Gastrocnemius medialis (tissue), 4 donors: Measurements from ENCODE around the gene CNIH3. TPM values are rescaled to one million over a fixed set of nuclear protein-coding genes. Genes with fewer than 3 reads are reported as not detected.
"Not testable (repeated sequence)": the region's sequence is repeated elsewhere in the genome, so short reads cannot be mapped to it uniquely, and the experiment has no call there.

Source experiments
- ATAC-seq, 2 donors: fragments of 150-250 bp; one replicate each; pipeline ENCODE4 v1.9.1; 2016
- DNase-seq, 2 donors: peaks; one replicate each; pipeline ENCODE4 v3.0.0-alpha.2; 2019
- H3K27ac ChIP-seq, 4 donors: fragments of 200-600 bp; sonication (generic); 1 replicate in 1 of 4; 2 replicates in 3 of 4; pipeline ENCODE4 v1.5.1; 2016 to 2018; ENCODE audit warnings: mild to moderate bottlenecking in 2 of 4, moderate library complexity in 1 of 4
- H3K27me3 ChIP-seq, 3 donors: fragments of 200-600 bp; sonication (generic) in 2 of 3; 1 replicate in 1 of 3; 2 replicates in 2 of 3; pipeline versions ENCODE4 v1.5.1 to v1.6.0; 2016 to 2019; ENCODE audit warnings: mild to moderate bottlenecking in 1 of 3, moderate library complexity in 1 of 3
- H3K36me3 ChIP-seq, 2 donors: fragments of 200-600 bp; sonication (generic) in 1 of 2; one replicate each; pipeline ENCODE4 v1.5.1; 2017 to 2018
- H3K4me1 ChIP-seq, 2 donors: fragments of 200-600 bp; sonication (generic) in 1 of 2; one replicate each; pipeline ENCODE4 v1.5.1; 2016 to 2017; ENCODE audit warnings: mild to moderate bottlenecking in 2 of 2
- H3K4me3 ChIP-seq, 4 donors: fragments of 200-600 bp; sonication (generic) in 3 of 4; 1 replicate in 1 of 4; 2 replicates in 3 of 4; pipeline ENCODE4 v1.5.1; 2016 to 2019; ENCODE audit warnings: mild to moderate bottlenecking in 2 of 4
- H3K9me3 ChIP-seq, 3 donors: fragments of 200-600 bp; sonication (generic) in 2 of 3; 1 replicate in 1 of 3; 2 replicates in 2 of 3; pipeline ENCODE4 v1.5.1; 2016 to 2019
- POLR2A ChIP-seq, 2 donors: fragments of 450-650 bp; IDR thresholded peaks; one replicate each; pipeline ENCODE4 v1.6.1; 2017; ENCODE audit warnings: antibody characterized with exemption in 2 of 2, mild to moderate bottlenecking in 2 of 2, moderate library complexity in 2 of 2
- in situ Hi-C, 4 donors: fragments of 200-750 bp; cut with MboI; loops; one replicate each; pipeline versions ENCODE4 v1.15.0 to v1.8.0; 2017; ENCODE audit warnings: low sequenced_read_pairs in 4 of 4
- intact Hi-C: fragments of 100-400 bp; cut with DNase I; formaldehyde crosslinking; loops from one replicate; pipeline ENCODE4 v1.15.1; 2023; ENCODE audit warnings: low total_unique reads
- total RNA-seq, 4 donors: library from RNA; depleted of rRNA; stranded (reverse); fragments of >200 nt; gene quantifications; one replicate each; pipeline versions ENCODE4 v1.1.0 to v1.2.3, GENCODE V29; 2016
- TF ChIP-seq, protein P1 (sequence below), 5 experiments: fragments of 450-650 bp in 3 of 5; fragments of 200-600 bp in 2 of 5; sonication (generic) in 2 of 5; IDR thresholded peaks in 4 of 5; conservative IDR thresholded peaks in 1 of 5; 1 replicate in 4 of 5; 2 replicates in 1 of 5; pipeline ENCODE4 v1.5.1; 2016 to 2019; ENCODE audit warnings: antibody characterized with exemption in 5 of 5, mild to moderate bottlenecking in 3 of 5, moderate library complexity in 3 of 5

Gene CNIH3
- total RNA-seq, 4 donors from 2014 or later = 0.95 to 1.6 (median 1.5) TPM; not detected in 1

DNA sequence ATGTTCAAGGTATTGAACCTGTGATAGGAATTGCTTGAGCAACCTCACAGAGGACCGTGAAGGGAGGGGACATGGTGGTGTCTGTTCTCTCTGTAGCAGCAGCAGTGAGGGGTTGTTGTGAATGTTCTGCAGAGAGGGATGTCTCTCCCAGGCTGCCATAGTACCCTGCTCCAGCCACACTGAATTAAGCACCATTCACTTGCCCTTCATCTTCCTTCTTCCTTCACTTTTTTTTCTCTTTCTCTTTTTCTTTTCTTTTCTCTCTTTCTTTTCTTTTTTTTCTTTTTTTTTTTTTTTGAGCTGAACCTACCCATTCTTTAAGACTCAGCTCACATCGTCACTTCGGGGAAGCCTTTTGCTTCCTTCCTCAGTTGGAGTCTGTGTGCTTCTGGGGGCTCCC is 89.5 kb downstream of the CNIH3 start:
- in situ Hi-C loops = no loop called here
- intact Hi-C loops = no loop called here
- Histone ChIP-seq H3K36me3 (no peaks in the 10 kb centered on the region), H3K4me1 (no peaks in the 10 kb centered on the region), H3K4me3 (no peak overlapping the region), H3K9me3 (no peaks in the 10 kb centered on the region), H3K27me3 (no peaks in the 10 kb centered on the region), H3K27ac (no peak overlapping the region)
- TF ChIP-seq POLR2A (IDR thresholded peaks at IDR 0.05) = no peak
- TF ChIP-seq, protein P1, sequence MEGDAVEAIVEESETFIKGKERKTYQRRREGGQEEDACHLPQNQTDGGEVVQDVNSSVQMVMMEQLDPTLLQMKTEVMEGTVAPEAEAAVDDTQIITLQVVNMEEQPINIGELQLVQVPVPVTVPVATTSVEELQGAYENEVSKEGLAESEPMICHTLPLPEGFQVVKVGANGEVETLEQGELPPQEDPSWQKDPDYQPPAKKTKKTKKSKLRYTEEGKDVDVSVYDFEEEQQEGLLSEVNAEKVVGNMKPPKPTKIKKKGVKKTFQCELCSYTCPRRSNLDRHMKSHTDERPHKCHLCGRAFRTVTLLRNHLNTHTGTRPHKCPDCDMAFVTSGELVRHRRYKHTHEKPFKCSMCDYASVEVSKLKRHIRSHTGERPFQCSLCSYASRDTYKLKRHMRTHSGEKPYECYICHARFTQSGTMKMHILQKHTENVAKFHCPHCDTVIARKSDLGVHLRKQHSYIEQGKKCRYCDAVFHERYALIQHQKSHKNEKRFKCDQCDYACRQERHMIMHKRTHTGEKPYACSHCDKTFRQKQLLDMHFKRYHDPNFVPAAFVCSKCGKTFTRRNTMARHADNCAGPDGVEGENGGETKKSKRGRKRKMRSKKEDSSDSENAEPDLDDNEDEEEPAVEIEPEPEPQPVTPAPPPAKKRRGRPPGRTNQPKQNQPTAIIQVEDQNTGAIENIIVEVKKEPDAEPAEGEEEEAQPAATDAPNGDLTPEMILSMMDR (IDR thresholded peaks at IDR 0.05 in 4 of 5, conservative IDR thresholded peaks at IDR 0.05 in 1 of 5) = no peak
- no peak for ATAC-seq
- DNase-seq = no peak

- Histone ChIP-seq H3K9me3 (no peaks in the 10 kb centered on the region), H3K36me3 (no peaks in the 10 kb centered on the region), H3K4me3 (no peak overlapping the region), H3K27ac (no peak overlapping the region), H3K27me3 (no peaks in the 10 kb centered on the region), H3K4me1 (no peaks in the 10 kb centered on the region)
- in situ Hi-C loops = no loop called here
- no peak for DNase-seq
- TF ChIP-seq, protein P1 (IDR thresholded peaks at IDR 0.05 in 4 of 5, conservative IDR thresholded peaks at IDR 0.05 in 1 of 5) = no peak
- TF ChIP-seq POLR2A (IDR thresholded peaks at IDR 0.05) = no peak
- intact Hi-C loops = no loop called here
- no peak for ATAC-seq
Measured at GRCh38 chr1:224707843-224708725, 92.0 kb downstream of the CNIH3 start.

- in situ Hi-C loops = no loop called here
- TF ChIP-seq, protein P1 (IDR thresholded peaks at IDR 0.05 in 4 of 5, conservative IDR thresholded peaks at IDR 0.05 in 1 of 5) = no peak
- TF ChIP-seq POLR2A (IDR thresholded peaks at IDR 0.05) = no peak
- H3K4me3 ChIP-seq = no peak overlapping the region
- no peaks in the 10 kb centered on the region for H3K27me3 ChIP-seq
- no peak for ATAC-seq
- no peak for DNase-seq
- no peaks in the 10 kb centered on the region for H3K36me3 ChIP-seq
- H3K4me1 ChIP-seq = no peaks in the 10 kb centered on the region
- no peak overlapping the region for H3K27ac ChIP-seq
- intact Hi-C loops = no loop called here
- no peaks in the 10 kb centered on the region for H3K9me3 ChIP-seq
Measured at GRCh38 chr1:224710196-224710595, 94.1 kb downstream of the CNIH3 start.

GRCh38 chr1:224711231-224711756 is 95.2 kb downstream of the CNIH3 start:
- intact Hi-C loops, H3K4me1 ChIP-seq, in situ Hi-C loops, H3K27me3 ChIP-seq, ATAC-seq, H3K9me3 ChIP-seq, H3K36me3 ChIP-seq, DNase-seq, H3K27ac ChIP-seq, H3K4me3 ChIP-seq: not testable (repeated sequence)

DNA sequence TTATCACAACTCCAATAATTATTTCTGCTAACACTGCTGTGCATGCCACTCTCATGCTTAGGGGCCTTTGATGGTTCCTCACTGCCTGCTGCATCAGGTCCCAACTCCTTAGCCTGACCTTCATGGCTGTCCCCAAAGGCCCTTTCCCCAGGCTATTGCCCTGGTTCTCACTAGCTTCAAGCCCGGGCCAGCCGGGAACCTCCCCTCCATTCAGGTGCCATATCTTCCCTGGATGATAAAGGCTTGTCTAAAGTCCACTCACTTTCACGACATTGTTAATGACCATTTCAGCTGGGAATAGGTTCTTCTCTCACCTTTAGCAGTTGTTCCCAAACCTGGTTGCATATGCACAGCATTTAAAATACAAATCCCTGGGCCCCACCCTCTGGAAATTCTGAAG is 95.8 kb downstream of the CNIH3 start:
- intact Hi-C loops = loop anchor here (1.0 kb wide), 1 partner anchor 38 kb away; no protein-coding TSS in a partner anchor
- H3K27me3 ChIP-seq = no peaks in the 10 kb centered on the region
- H3K4me3 ChIP-seq = no peak overlapping the region
- in situ Hi-C loops = no loop called here
- no peaks in the 10 kb centered on the region for H3K4me1 ChIP-seq
- DNase-seq = no peak
- H3K27ac ChIP-seq = no peak overlapping the region
- no peak for ATAC-seq
- no peaks in the 10 kb centered on the region for H3K36me3 ChIP-seq
- TF ChIP-seq POLR2A (IDR thresholded peaks at IDR 0.05) = no peak
- TF ChIP-seq, protein P1 (IDR thresholded peaks at IDR 0.05 in 4 of 5, conservative IDR thresholded peaks at IDR 0.05 in 1 of 5) = no peak
- no peaks in the 10 kb centered on the region for H3K9me3 ChIP-seq
